HepG2 (cell line): Measurements from ENCODE around the gene SMR3B. TPM values are rescaled to one million over a fixed set of nuclear protein-coding genes. Genes with fewer than 3 reads are reported as not detected.

Source experiments
- ATAC-seq: fragments of 200-7000 bp; cut with Tn5 transposase; 3 replicates; pipeline ENCODE4 v1.9.1; 2020; ENCODE audit warnings: mild to moderate bottlenecking, moderate library complexity
- BruUV-seq: library from RNA; stranded (reverse); fragments of 400-500 nt; replicated peaks from 2 replicates; lab custom pipeline; 2021; lab: Mats Ljungman, UMichigan
- CTCF ChIA-PET: fragments of 300-600 bp; formaldehyde crosslinking; extraction: SDS; loops from one replicate; lab custom pipeline; 2021; ENCODE audit warnings: low total read pairs, inconsistent platforms, low intra/inter-chr PET ratio; lab: Yijun Ruan, JAX
- POLR2A ChIA-PET: fragments of 350-600 bp; sonication (Branson Sonifier 250); formaldehyde crosslinking; loops from one replicate; lab custom pipeline; 2020; ENCODE audit warnings: antibody characterized with exemption, inconsistent platforms; lab: Yijun Ruan, JAX
- DNase-seq: peaks from one replicate; pipeline ENCODE4 v3.0.0-alpha.2; 2015; ENCODE audit warnings: low spot score
- FAIRE-seq: peaks from 3 replicates; lab custom pipeline; 2011; peaks lifted over from hg19 to GRCh38; lab: Jason Lieb, UNC
- H2AFZ ChIP-seq: one replicate; pipeline ENCODE4 v1.6.1; 2011; ENCODE audit warnings: low read length, inconsistent platforms
- H3K27ac ChIP-seq: fragments of 300-600 bp; 3 replicates; pipeline ENCODE4 v1.8.0; 2011; ENCODE audit warnings: mixed run types, mild to moderate bottlenecking, mixed read lengths, low read length, inconsistent platforms; ENCODE audit not compliant: insufficient read depth; ENCODE audit errors: extremely low read length
- H3K27me3 ChIP-seq, 2 experiments: fragments of 200-600 bp in 1 of 2; 2 replicates in 1 of 2; 3 replicates in 1 of 2; pipeline versions ENCODE4 v1.6.0 to v1.8.0; 2011; ENCODE audit warnings: low read length in 2 of 2, mild to moderate bottlenecking in 2 of 2, moderate library complexity in 2 of 2, inconsistent platforms in 1 of 2; ENCODE audit not compliant: insufficient read depth in 2 of 2, control insufficient read depth in 1 of 2
- H3K36me3 ChIP-seq, 2 experiments: fragments of 200-600 bp in 1 of 2; replicated peaks in 1 of 2; 2 replicates in 1 of 2; 3 replicates in 1 of 2; pipeline versions ENCODE4 v1.5.1 to v1.8.0; 2011; ENCODE audit warnings: low read length in 2 of 2, inconsistent platforms in 1 of 2; ENCODE audit not compliant: insufficient read depth in 2 of 2, control insufficient read depth in 1 of 2
- H3K4me1 ChIP-seq: 2 replicates; pipeline ENCODE4 v1.5.1; 2012; ENCODE audit warnings: low read length, inconsistent platforms; ENCODE audit not compliant: insufficient read depth
- H3K4me2 ChIP-seq: 2 replicates; pipeline ENCODE4 v1.6.0; 2011; ENCODE audit warnings: low read depth, low read length, inconsistent platforms
- H3K4me3 ChIP-seq, 3 experiments: fragments of 200-600 bp in 1 of 3; sonication (generic), shearing (Covaris generic) in 1 of 3; replicated peaks in 1 of 3; 2 replicates each; pipeline ENCODE4 v1.5.1; 2011 to 2016; ENCODE audit warnings: low read length in 3 of 3, inconsistent platforms in 2 of 3, low read depth in 2 of 3, mild to moderate bottlenecking in 2 of 3, control low read depth in 1 of 3, mixed read lengths in 1 of 3; ENCODE audit not compliant: insufficient read depth in 1 of 3
- H3K79me2 ChIP-seq: one replicate; pipeline ENCODE4 v1.6.1; 2011; ENCODE audit warnings: low read length, inconsistent platforms; ENCODE audit not compliant: insufficient read depth
- H3K9ac ChIP-seq: 2 replicates; pipeline ENCODE4 v1.6.0; 2011; ENCODE audit warnings: mild to moderate bottlenecking, low read depth, low read length, inconsistent platforms; ENCODE audit not compliant: insufficient read depth
- H3K9me3 ChIP-seq: 2 replicates; pipeline ENCODE4 v1.5.1; 2012; ENCODE audit warnings: mild to moderate bottlenecking, low read length
- H4K20me1 ChIP-seq: 2 replicates; pipeline ENCODE4 v1.6.0; 2011; ENCODE audit warnings: inconsistent platforms, mild to moderate bottlenecking, low read length, moderate library complexity; ENCODE audit not compliant: insufficient read depth
- CCDC6 ChIP-seq: sonication (generic); formaldehyde crosslinking; IDR thresholded peaks from 2 replicates; pipeline ENCODE4 v1.8.1; 2022; ENCODE audit warnings: mild to moderate bottlenecking, missing genetic modification reagents, moderate library complexity
- CHD2 ChIP-seq: IDR thresholded peaks from 2 replicates; pipeline ENCODE4 v1.6.1; 2011; ENCODE audit warnings: low read depth, low read length, improper control_type of control experiment
- DNMT3B ChIP-seq: conservative IDR thresholded peaks from 2 replicates; pipeline ENCODE4 v1.6.1; 2016; ENCODE audit warnings: missing biosample characterization, control low read depth
- GATA4 ChIP-seq: sonication (generic); IDR thresholded peaks from 2 replicates; pipeline ENCODE4 v1.6.1; 2016; ENCODE audit warnings: antibody characterized with exemption, low read depth, borderline replicate concordance
- IKZF4 ChIP-seq: sonication (generic); formaldehyde crosslinking; IDR thresholded peaks from 2 replicates; pipeline ENCODE4 v1.5.1; 2020; ENCODE audit warnings: borderline replicate concordance, mild to moderate bottlenecking, low read depth, missing genetic modification reagents; ENCODE audit errors: not compliant biosample characterization
- MAFG ChIP-seq: sonication (generic); formaldehyde crosslinking; IDR thresholded peaks from 2 replicates; pipeline ENCODE4 v1.5.1; 2020; ENCODE audit warnings: mild to moderate bottlenecking, missing genetic modification reagents
- YEATS4 ChIP-seq: sonication (generic); formaldehyde crosslinking; IDR thresholded peaks from 2 replicates; pipeline ENCODE4 v1.4.0; 2020; ENCODE audit warnings: missing genetic modification reagents, borderline replicate concordance
- ZNF317 ChIP-seq: sonication (generic); formaldehyde crosslinking; IDR thresholded peaks from 2 replicates; pipeline ENCODE4 v1.5.0; 2020; ENCODE audit warnings: mild to moderate bottlenecking, missing genetic modification reagents
- ZNF598 ChIP-seq: sonication (generic); formaldehyde crosslinking; IDR thresholded peaks from 2 replicates; pipeline ENCODE4 v1.5.1; 2020; ENCODE audit warnings: mild to moderate bottlenecking, missing genetic modification reagents, borderline replicate concordance
- ZSCAN21 ChIP-seq: sonication (generic); formaldehyde crosslinking; IDR thresholded peaks from 2 replicates; pipeline ENCODE4 v1.8.0; 2022; ENCODE audit warnings: mild to moderate bottlenecking, missing genetic modification reagents, moderate library complexity, borderline replicate concordance
- ZUFSP ChIP-seq: sonication (generic); formaldehyde crosslinking; IDR thresholded peaks from 2 replicates; pipeline ENCODE4 v1.9.0; 2021; ENCODE audit warnings: missing genetic modification reagents, mild to moderate bottlenecking, borderline replicate concordance
- WGBS: methylation state at CpG from one replicate; pipeline ENCODE4 v1.1.6; 2017; ENCODE audit warnings: low lambda C conversion rate; 5-methylcytosine and 5-hydroxymethylcytosine counted together
- in situ Hi-C: cut with HindIII; loops from 2 replicates; pipeline ENCODE4 v1.10.0; 2017; ENCODE audit warnings: low pct_unique_long_range_greater_than_20kb; ENCODE audit not compliant: extremely low pct_ligation_motif_present
- intact Hi-C: fragments of 100-400 bp; cut with micrococcal nuclease; formaldehyde crosslinking; loops from one replicate; pipeline ENCODE4 v1.10.0; 2022; ENCODE audit not compliant: unreplicated experiment
- polyA plus RNA-seq, 8 experiments: library from polyadenylated mRNA; depleted of rRNA in 3 of 8; stranded (reverse) in 7 of 8; unstranded in 1 of 8; fragments of >200 nt; fragmentation: Illumina TruSeq in 4 of 8; extraction: Trizol in 4 of 8; gene quantifications; 2 replicates each; pipeline versions ENCODE4 v1.2.1 to v1.2.3, GENCODE V29; 2011 to 2016; ENCODE audit warnings: low read depth in 4 of 8, missing spikeins in 1 of 8, mixed read lengths in 1 of 8; ENCODE audit not compliant: insufficient read depth in 1 of 8
- total RNA-seq, 5 experiments: library from RNA; depleted of rRNA; stranded (reverse); fragments of >200 nt; fragmentation: Illumina TruSeq; extraction: Trizol; gene quantifications; 2 replicates each; pipeline ENCODE4 v1.2.3, GENCODE V29; 2016; ENCODE audit warnings: low read depth in 1 of 5
- TF ChIP-seq, protein P1 (sequence below): sonication (generic); formaldehyde crosslinking; IDR thresholded peaks from 2 replicates; pipeline ENCODE4 v1.4.0; 2020; ENCODE audit warnings: missing genetic modification reagents, mild to moderate bottlenecking, borderline replicate concordance

SMR3B gene
- total and polyA plus RNA-seq, 2 of the 13 experiments (the other 11 are each of a cell fraction or from before 2014, with no cell fraction given), result not detected

- TF ChIP-seq GATA4, result no peak
- TF ChIP-seq MAFG (CRISPR knock-in tag), result no peak
- no peak for TF ChIP-seq CHD2
- no peak for TF ChIP-seq CCDC6 (CRISPR knock-in tag)
- TF ChIP-seq ZNF317 (CRISPR knock-in tag), result no peak
- no peak for TF ChIP-seq ZNF598 (CRISPR knock-in tag)
Measured at GRCh38 chr4:70392057-70392776, 9.3 kb downstream of the SMR3B start.

GRCh38 chr4:70397580-70397979 is 14.6 kb downstream of the SMR3B start, which contains the start of gene OPRPN:
OPRPN (plus strand) TSS chr4:70397940; CDS start chr4:70399286, 1,346 bp downstream.
- H3K4me2 ChIP-seq, result no peak within 1 kb of the TSS
- POLR2A ChIA-PET, result no interaction called here
- no peak for FAIRE-seq
- TF ChIP-seq ZUFSP, result no peak
- no peak for TF ChIP-seq ZSCAN21 (CRISPR knock-in tag)
- TF ChIP-seq, protein P1, sequence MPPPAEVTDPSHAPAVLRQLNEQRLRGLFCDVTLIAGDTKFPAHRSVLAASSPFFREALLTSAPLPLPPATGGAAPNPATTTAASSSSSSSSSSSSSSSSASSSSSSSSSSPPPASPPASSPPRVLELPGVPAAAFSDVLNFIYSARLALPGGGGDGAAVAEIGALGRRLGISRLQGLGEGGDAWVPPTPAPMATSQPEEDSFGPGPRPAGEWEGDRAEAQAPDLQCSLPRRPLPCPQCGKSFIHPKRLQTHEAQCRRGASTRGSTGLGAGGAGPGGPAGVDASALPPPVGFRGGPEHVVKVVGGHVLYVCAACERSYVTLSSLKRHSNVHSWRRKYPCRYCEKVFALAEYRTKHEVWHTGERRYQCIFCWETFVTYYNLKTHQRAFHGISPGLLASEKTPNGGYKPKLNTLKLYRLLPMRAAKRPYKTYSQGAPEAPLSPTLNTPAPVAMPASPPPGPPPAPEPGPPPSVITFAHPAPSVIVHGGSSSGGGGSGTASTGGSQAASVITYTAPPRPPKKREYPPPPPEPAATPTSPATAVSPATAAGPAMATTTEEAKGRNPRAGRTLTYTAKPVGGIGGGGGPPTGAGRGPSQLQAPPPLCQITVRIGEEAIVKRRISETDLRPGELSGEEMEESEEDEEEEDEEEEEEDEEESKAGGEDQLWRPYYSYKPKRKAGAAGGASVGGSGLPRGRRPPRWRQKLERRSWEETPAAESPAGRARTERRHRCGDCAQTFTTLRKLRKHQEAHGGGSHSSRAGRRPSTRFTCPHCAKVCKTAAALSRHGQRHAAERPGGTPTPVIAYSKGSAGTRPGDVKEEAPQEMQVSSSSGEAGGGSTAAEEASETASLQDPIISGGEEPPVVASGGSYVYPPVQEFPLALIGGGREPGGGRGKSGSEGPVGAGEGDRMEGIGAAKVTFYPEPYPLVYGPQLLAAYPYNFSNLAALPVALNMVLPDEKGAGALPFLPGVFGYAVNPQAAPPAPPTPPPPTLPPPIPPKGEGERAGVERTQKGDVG (CRISPR knock-in tag), result no peak
- TF ChIP-seq YEATS4 (CRISPR knock-in tag), result no peak
- no peak for TF ChIP-seq DNMT3B (CRISPR knock-in tag)
- TF ChIP-seq IKZF4 (CRISPR knock-in tag), result no peak

More at GRCh38 chr4:70392057-70392776, 9.3 kb downstream of the SMR3B start:
- no peak overlapping the region for H3K27ac ChIP-seq
- DNase-seq, result no peak
- H3K9ac ChIP-seq, result no peak overlapping the region
- H3K27me3 ChIP-seq, result no peaks in the 10 kb centered on the region
- WGBS, result 3% methylated on average over 2 of the region's 2 CpGs
- intact Hi-C loops, result no loop called here
- CTCF ChIA-PET, result no interaction called here
- no peaks in the 10 kb centered on the region for H3K79me2 ChIP-seq
- no peaks in the 10 kb centered on the region for H3K9me3 ChIP-seq
- H3K4me3 ChIP-seq, result no peak overlapping the region
- ATAC-seq, result no peak
- BruUV-seq, result no TSS peak
- in situ Hi-C loops, result no loop called here
- no peak overlapping the region for H2AFZ ChIP-seq
- no peak overlapping the region for H3K4me2 ChIP-seq
- no peaks in the 10 kb centered on the region for H3K4me1 ChIP-seq
- no peaks in the 10 kb centered on the region for H4K20me1 ChIP-seq
- no peaks in the 10 kb centered on the region for H3K36me3 ChIP-seq
- POLR2A ChIA-PET, result no interaction called here
- no peak for FAIRE-seq

More at GRCh38 chr4:70397580-70397979, 14.6 kb downstream of the SMR3B start, which contains the start of gene OPRPN:
- intact Hi-C loops (no loop called here), in situ Hi-C loops (no loop called here)
- H3K36me3 ChIP-seq, result no peaks in the 10 kb centered on the region
- H3K4me3 ChIP-seq, result no peak within 1 kb of the TSS
- no peaks in the 10 kb centered on the region for H3K79me2 ChIP-seq
- BruUV-seq, result no TSS peak
- no peak within 1 kb of the TSS for H2AFZ ChIP-seq
- H4K20me1 ChIP-seq, result no peaks in the 10 kb centered on the region
- H3K4me1 ChIP-seq, result no peaks in the 10 kb centered on the region
- no peak within 1 kb of the TSS for H3K27ac ChIP-seq
- H3K9ac ChIP-seq, result no peak within 1 kb of the TSS
- CTCF ChIA-PET, result no interaction called here
- no peaks in the 10 kb centered on the region for H3K27me3 ChIP-seq
- H3K9me3 ChIP-seq, result no peaks in the 10 kb centered on the region
- no peak for DNase-seq
- ATAC-seq, result no peak
